Osteocyte (in vitro differentiated cells): ENCODE measurements around the gene NPDC1. TPM values are rescaled to one million over a fixed set of nuclear protein-coding genes. Genes with fewer than 3 reads are reported as not detected.

Experiments used
- DNase-seq: peaks from one replicate; pipeline ENCODE4 v3.0.0; 2021; ENCODE audit warnings: mixed read lengths; ENCODE audit not compliant: unreplicated experiment; ENCODE audit errors: extremely low spot score
- H3K27ac Mint-ChIP-seq: one replicate; pipeline ENCODE4 v1.8.0; 2021; ENCODE audit warnings: mild to moderate bottlenecking, mixed read lengths; ENCODE audit not compliant: unreplicated experiment
- H3K27me3 Mint-ChIP-seq: one replicate; pipeline ENCODE4 v1.8.0; 2021; ENCODE audit warnings: mixed read lengths; ENCODE audit not compliant: unreplicated experiment
- H3K36me3 Mint-ChIP-seq: one replicate; pipeline ENCODE4 v1.8.0; 2021; ENCODE audit warnings: mixed read lengths; ENCODE audit not compliant: unreplicated experiment
- H3K4me1 Mint-ChIP-seq: one replicate; pipeline ENCODE4 v1.8.0; 2021; ENCODE audit warnings: mixed read lengths; ENCODE audit not compliant: unreplicated experiment
- H3K4me3 Mint-ChIP-seq: one replicate; pipeline ENCODE4 v1.8.0; 2021; ENCODE audit warnings: mild to moderate bottlenecking, moderate library complexity, mixed read lengths; ENCODE audit not compliant: unreplicated experiment
- H3K9me3 Mint-ChIP-seq: one replicate; pipeline ENCODE4 v1.8.0; 2021; ENCODE audit warnings: mixed read lengths; ENCODE audit not compliant: unreplicated experiment
- total RNA-seq: library from RNA; stranded (reverse); gene quantifications from 2 replicates; pipeline ENCODE4 v1.2.1, GENCODE V29; 2021
- TF ChIP-seq, protein P1 (sequence below): fragments of 200-600 bp; sonication (generic); IDR thresholded peaks from 2 replicates; pipeline ENCODE4 v1.5.0; 2021; ENCODE audit warnings: antibody characterized with exemption, mild to moderate bottlenecking, moderate library complexity

The NPDC1 gene
- total RNA-seq, 1 donor from 2014 or later, result 91.0 TPM

DNA sequence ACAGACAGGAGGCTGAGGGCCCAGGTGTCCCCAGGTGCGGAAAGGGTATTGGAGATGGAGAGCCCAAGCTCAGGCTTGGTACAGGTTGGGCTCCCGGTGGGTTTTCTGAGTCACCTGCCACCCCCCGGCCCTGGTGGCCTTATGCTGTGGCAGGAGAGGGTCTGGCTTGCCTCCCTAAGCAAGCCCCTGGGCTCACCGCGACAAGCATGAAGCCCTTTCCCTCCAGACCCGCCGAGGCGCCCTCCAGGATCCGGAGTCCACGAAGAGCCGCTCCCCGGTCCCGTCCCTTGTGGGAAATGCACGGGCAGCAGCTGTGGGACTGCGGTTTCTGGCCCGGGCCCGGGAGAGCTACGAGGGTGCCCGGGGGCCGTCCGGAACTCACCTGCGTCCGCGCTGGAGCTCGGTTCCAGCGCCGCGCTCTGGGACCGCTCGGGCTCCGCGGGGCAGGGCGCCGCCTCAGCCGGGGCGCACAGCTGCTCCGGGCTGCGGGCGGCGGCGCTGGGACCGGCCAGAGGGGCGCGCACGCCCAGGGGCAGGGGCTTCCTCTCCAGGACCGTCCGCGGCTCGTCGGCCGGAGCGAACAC, 23.6 kb upstream of the NPDC1 start:
- Mint-ChIP-seq H3K27ac (no peak overlapping the region), H3K4me3 (peak overlapping the region; percentile 29), H3K27me3 (no peaks in the 10 kb centered on the region), H3K4me1 (peaks cover 12% of the 10 kb centered on the region), H3K36me3 (no peaks in the 10 kb centered on the region), H3K9me3 (no peaks in the 10 kb centered on the region)
- no peak for DNase-seq
- TF ChIP-seq, protein P1, sequence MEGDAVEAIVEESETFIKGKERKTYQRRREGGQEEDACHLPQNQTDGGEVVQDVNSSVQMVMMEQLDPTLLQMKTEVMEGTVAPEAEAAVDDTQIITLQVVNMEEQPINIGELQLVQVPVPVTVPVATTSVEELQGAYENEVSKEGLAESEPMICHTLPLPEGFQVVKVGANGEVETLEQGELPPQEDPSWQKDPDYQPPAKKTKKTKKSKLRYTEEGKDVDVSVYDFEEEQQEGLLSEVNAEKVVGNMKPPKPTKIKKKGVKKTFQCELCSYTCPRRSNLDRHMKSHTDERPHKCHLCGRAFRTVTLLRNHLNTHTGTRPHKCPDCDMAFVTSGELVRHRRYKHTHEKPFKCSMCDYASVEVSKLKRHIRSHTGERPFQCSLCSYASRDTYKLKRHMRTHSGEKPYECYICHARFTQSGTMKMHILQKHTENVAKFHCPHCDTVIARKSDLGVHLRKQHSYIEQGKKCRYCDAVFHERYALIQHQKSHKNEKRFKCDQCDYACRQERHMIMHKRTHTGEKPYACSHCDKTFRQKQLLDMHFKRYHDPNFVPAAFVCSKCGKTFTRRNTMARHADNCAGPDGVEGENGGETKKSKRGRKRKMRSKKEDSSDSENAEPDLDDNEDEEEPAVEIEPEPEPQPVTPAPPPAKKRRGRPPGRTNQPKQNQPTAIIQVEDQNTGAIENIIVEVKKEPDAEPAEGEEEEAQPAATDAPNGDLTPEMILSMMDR, result no peak

DNA sequence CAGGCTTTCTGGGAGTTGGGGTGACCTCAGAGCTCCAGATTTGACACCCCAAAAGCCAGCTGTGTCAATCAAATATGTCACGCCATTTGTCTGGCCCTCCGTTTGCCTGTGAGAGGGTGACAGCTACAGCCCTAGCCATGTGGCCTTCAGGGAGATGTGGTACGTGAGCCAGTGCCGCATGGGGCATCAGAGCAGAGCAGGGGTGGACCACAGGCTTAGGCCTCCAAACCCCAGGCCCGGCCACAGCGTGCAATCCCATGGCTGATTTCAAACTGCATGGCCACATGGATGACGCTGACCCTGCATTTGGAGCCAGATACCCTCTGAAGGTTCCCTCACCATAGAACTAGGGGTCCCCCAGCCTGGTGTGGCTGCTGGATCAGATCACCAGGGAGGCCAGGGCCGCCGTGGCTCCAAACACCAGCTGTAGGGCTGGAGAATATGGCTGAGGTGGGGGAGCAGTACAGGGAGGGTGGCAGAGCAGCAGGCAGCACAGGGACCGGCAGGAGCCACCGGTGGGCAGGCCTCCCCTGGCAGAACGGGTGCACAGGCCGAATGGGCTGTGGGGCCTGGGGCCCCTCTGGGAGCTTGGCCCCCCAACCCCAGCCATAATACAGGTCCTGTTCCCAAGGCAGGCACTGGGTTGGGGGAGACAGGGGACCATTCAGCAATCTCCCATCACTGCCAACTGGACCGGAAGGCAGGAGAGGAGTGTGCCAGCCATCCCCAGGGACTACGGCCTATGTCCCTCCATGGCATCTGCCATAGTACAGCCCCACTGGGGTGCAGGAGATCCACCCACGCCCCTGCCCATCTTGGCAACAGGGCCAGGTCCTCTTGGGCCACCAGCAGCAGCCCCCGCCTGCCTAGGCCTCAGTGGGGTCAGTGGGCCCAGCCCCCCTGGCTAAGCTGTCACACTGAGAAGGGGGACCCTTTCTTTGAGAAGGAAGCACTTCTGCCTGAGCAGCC, 22.8 kb upstream of the NPDC1 start:
- no peaks in the 10 kb centered on the region for H3K36me3 Mint-ChIP-seq
- no peaks in the 10 kb centered on the region for H3K9me3 Mint-ChIP-seq
- H3K27me3 Mint-ChIP-seq, result no peaks in the 10 kb centered on the region
- TF ChIP-seq, protein P1, result no peak
- H3K27ac Mint-ChIP-seq, result no peak overlapping the region
- peak overlapping the region; percentile 29 for H3K4me3 Mint-ChIP-seq
- DNase-seq, result no peak
- H3K4me1 Mint-ChIP-seq, result peaks cover 14% of the 10 kb centered on the region

DNA sequence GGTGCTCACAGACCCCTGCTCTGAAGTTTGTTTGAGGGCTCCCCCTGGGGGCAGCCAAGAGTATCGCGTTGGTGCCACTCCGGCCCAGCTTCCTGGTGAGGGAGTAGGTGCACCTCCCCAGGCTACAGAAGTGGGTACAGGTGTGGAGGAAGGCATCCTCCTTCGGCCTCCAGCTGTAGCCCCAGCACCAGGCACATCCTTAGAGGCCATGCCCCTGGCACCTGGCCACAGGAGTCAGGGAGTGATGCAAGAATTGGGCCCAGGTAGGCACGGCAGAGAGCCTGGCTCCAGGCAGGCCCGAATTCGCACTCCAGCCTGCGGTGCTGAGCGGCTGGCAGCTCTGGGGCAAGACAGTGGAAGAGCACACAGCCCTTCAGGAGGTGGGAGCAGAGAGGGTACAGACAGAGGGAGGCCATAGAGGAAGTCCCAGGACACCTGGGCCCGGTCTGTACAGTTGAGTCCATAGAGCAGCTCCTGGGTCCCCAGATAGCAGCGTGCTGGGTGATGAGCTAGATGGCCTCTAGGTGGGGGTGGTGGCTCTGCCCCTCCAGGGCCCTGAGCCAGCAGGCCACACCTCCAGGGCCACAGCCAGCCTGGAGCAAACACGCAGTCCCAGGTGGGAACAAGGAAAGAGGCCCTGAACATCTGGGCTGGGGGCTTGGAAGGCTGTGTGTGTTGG, 22.0 kb upstream of the NPDC1 start:
- TF ChIP-seq, protein P1, result peak; percentile 81
- no peaks in the 10 kb centered on the region for H3K36me3 Mint-ChIP-seq
- no peaks in the 10 kb centered on the region for H3K27me3 Mint-ChIP-seq
- no peaks in the 10 kb centered on the region for H3K9me3 Mint-ChIP-seq
- no peak overlapping the region for H3K27ac Mint-ChIP-seq
- no peak overlapping the region for H3K4me3 Mint-ChIP-seq
- DNase-seq, result peak; percentile 94
- peaks cover 14% of the 10 kb centered on the region for H3K4me1 Mint-ChIP-seq

DNA sequence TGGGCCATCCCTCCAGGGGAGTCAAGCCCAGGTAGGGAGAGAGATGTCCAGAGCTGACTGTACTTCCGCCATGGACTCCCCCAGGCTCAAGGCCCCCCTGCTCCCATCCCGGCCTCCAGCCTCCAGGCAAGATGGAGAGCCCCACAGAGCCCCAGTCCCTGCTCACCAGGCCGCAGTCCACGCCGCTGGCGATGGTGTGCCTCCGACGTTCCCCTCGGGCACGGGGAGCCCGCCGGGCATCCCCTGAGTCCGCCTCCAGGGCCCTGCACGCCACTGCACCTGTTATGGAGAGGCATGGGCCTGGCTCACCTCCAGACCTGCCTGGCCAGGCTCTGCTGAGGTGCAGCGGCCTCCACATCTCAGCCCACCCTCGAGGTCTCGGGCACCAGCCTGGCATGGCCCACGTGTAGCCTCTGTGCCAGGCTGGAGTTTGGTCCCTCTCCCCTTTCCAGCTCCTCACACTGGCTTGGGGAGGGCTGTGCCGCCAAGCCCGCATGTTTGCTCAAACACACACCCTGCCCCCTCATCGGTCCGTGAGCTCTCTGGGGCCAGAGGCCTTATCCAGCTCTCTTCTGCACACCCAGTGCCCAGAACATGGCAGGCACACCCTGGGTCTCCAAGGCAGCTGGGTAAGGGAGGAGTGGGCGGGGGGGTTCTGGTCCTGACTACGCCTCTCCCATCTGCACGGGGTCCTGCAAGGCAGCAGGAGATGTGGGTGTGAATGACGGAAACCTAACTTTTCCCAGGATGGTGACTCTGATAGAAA, 20.3 kb upstream of the NPDC1 start:
- Mint-ChIP-seq H3K4me3 (no peak overlapping the region), H3K36me3 (no peaks in the 10 kb centered on the region), H3K27me3 (no peaks in the 10 kb centered on the region), H3K27ac (no peak overlapping the region), H3K4me1 (peaks cover 12% of the 10 kb centered on the region), H3K9me3 (no peaks in the 10 kb centered on the region)
- no peak for DNase-seq
- TF ChIP-seq, protein P1, result no peak
